SU-DHL-6 (cell line): ENCODE results near the gene SNX25.
"Not testable (repeated sequence)": the region's sequence is repeated elsewhere in the genome, so short reads cannot be mapped to it uniquely, and the experiment has no call there.

Source experiments
- CTCF ChIP-seq: fragments of 200-600 bp; sonication (generic); IDR thresholded peaks from one replicate; pipeline ENCODE4 v1.5.1; 2017; ENCODE audit warnings: antibody characterized with exemption, mild to moderate bottlenecking, low read length, moderate library complexity; ENCODE audit not compliant: insufficient read depth, poor library complexity, severe bottlenecking
- EZH2phosphoT487 ChIP-seq: fragments of 200-600 bp; sonication (generic), shearing (Covaris generic); conservative IDR thresholded peaks from 2 replicates; pipeline ENCODE4 v1.6.1; 2018; ENCODE audit warnings: mild to moderate bottlenecking, antibody characterized with exemption, low read length, moderate library complexity, mixed read lengths

GRCh38 chr4:185209852-185210101 is 379 bp downstream of the SNX25 start:
- not testable (repeated sequence) for TF ChIP-seq CTCF, EZH2phosphoT487
